A549 (cell line): ENCODE results near the gene TRABD. TPM values are rescaled to one million over a fixed set of nuclear protein-coding genes. Genes with fewer than 3 reads are reported as not detected.

Source experiments
- ATAC-seq, 2 experiments: fragments of 200-7000 bp in 1 of 2; fragments of >200 bp in 1 of 2; cut with Nextera tagmentation in 1 of 2; cut with Tn5 transposase in 1 of 2; 3 replicates each; pipeline versions ENCODE4 v1.8.0 to v1.9.1; 2018 to 2020; ENCODE audit warnings: mild to moderate bottlenecking in 1 of 2, moderate library complexity in 1 of 2
- CTCF ChIA-PET: fragments of 300-600 bp; sonication (Branson Sonifier 250); formaldehyde crosslinking; extraction: SDS; loops from one replicate; lab custom pipeline; 2021; ENCODE audit warnings: antibody characterized with exemption, inconsistent platforms; lab: Yijun Ruan, JAX
- POLR2A ChIA-PET: fragments of 350-600 bp; formaldehyde crosslinking; extraction: SDS; loops from one replicate; lab custom pipeline; 2021; ENCODE audit warnings: antibody characterized with exemption, inconsistent platforms; lab: Yijun Ruan, JAX
- DNase-seq, 2 experiments: peaks; one replicate each; pipeline versions ENCODE4 v3.0.0 to v3.0.0-alpha.2; 2011 to 2016; ENCODE audit warnings: low read depth in 1 of 2, low spot score in 1 of 2
- FAIRE-seq: peaks from 2 replicates; lab custom pipeline; 2011; peaks lifted over from hg19 to GRCh38; lab: Jason Lieb, UNC
- H3K27ac ChIP-seq, 2 experiments: fragments of >200 bp; sonication (Bioruptor Twin); formaldehyde crosslinking; 3 replicates each; pipeline ENCODE4 v1.5.1; 2016 to 2017
- H3K4me1 ChIP-seq: fragments of >200 bp; sonication (Bioruptor Twin); formaldehyde crosslinking; 3 replicates; pipeline ENCODE4 v1.6.1; 2016
- H3K4me2 ChIP-seq: fragments of >200 bp; sonication (Bioruptor Twin); formaldehyde crosslinking; 3 replicates; pipeline ENCODE4 v1.6.1; 2016
- H3K4me3 ChIP-seq: fragments of >200 bp; sonication (Bioruptor Twin); formaldehyde crosslinking; 3 replicates; pipeline ENCODE4 v1.5.1; 2016
- H3K9me3 ChIP-seq: fragments of >200 bp; sonication (Bioruptor Twin); formaldehyde crosslinking; 3 replicates; pipeline ENCODE4 v1.6.1; 2016
- ATOH8 ChIP-seq: fragments of 250-450 bp; sonication (Bioruptor Pico); IDR thresholded peaks from 2 replicates; pipeline ENCODE4 v1.5.0; 2020; ENCODE audit warnings: low read depth, mild to moderate bottlenecking, moderate library complexity
- BCL3 ChIP-seq: fragments of >200 bp; sonication (Bioruptor Twin); formaldehyde crosslinking; IDR thresholded peaks from 3 replicates; pipeline ENCODE4 v1.6.1; 2016
- CBX8 ChIP-seq: fragments of 200-600 bp; sonication (generic); IDR thresholded peaks from 2 replicates; pipeline ENCODE4 v1.6.1; 2016
- CEBPB ChIP-seq, 2 experiments: fragments of >200 bp in 1 of 2; sonication (Bioruptor Twin) in 1 of 2; formaldehyde crosslinking in 1 of 2; IDR thresholded peaks; 2 replicates each; pipeline ENCODE4 v1.6.1; 2012 to 2016
- CTCF ChIP-seq: fragments of >200 bp; sonication (Bioruptor Twin); formaldehyde crosslinking; IDR thresholded peaks from 3 replicates; pipeline ENCODE4 v1.5.1; 2016
- ELK1 ChIP-seq: fragments of 150-350 bp; IDR thresholded peaks from 2 replicates; pipeline ENCODE4 v1.6.1; 2014; ENCODE audit warnings: low read depth, mild to moderate bottlenecking, low read length
- FOSB ChIP-seq: fragments of 250-450 bp; sonication (Bioruptor Pico); IDR thresholded peaks from 2 replicates; pipeline ENCODE4 v1.5.0; 2020; ENCODE audit warnings: mild to moderate bottlenecking, moderate library complexity
- FOSL2 ChIP-seq, 2 experiments: fragments of 450-650 bp in 1 of 2; fragments of >200 bp in 1 of 2; sonication (Bioruptor Twin) in 1 of 2; formaldehyde crosslinking; IDR thresholded peaks; 2 replicates each; pipeline versions ENCODE4 v1.5.0 to v1.6.1; 2016 to 2020; ENCODE audit warnings: mild to moderate bottlenecking in 1 of 2, moderate library complexity in 1 of 2
- HDAC2 ChIP-seq: fragments of 200-600 bp; sonication (generic); IDR thresholded peaks from 2 replicates; pipeline ENCODE4 v1.6.1; 2016
- HMGXB4 ChIP-seq: fragments of 250-450 bp; sonication (Bioruptor Pico); IDR thresholded peaks from 2 replicates; pipeline ENCODE4 v1.5.0; 2021; ENCODE audit warnings: mild to moderate bottlenecking, moderate library complexity, borderline replicate concordance
- MAFK ChIP-seq: fragments of 450-650 bp; IDR thresholded peaks from 2 replicates; pipeline ENCODE4 v1.6.1; 2014; ENCODE audit not compliant: partially characterized antibody
- NPAS2 ChIP-seq: fragments of 250-450 bp; sonication (Bioruptor Pico); IDR thresholded peaks from 2 replicates; pipeline ENCODE4 v1.8.0; 2022; ENCODE audit warnings: mild to moderate bottlenecking, moderate library complexity, borderline replicate concordance
- PBX3 ChIP-seq: IDR thresholded peaks from 2 replicates; pipeline ENCODE4 v1.6.1; 2012
- RARB ChIP-seq: fragments of 250-450 bp; sonication (Bioruptor Pico); IDR thresholded peaks from 2 replicates; pipeline ENCODE4 v1.8.0; 2021; ENCODE audit warnings: mild to moderate bottlenecking, moderate library complexity
- RCOR1 ChIP-seq: fragments of 150-350 bp; IDR thresholded peaks from 2 replicates; pipeline ENCODE4 v1.6.1; 2014; ENCODE audit warnings: antibody characterized with exemption, low read length, low read depth
- ZFP36 ChIP-seq: fragments of 450-650 bp; IDR thresholded peaks from 2 replicates; pipeline ENCODE4 v1.6.1; 2014; ENCODE audit warnings: borderline replicate concordance; ENCODE audit not compliant: partially characterized antibody
- ZSCAN20 ChIP-seq: fragments of 250-450 bp; sonication (Bioruptor Pico); IDR thresholded peaks from 2 replicates; pipeline ENCODE4 v1.8.0; 2022; ENCODE audit warnings: mild to moderate bottlenecking, moderate library complexity
- WGBS: methylation state at CpG from one replicate; pipeline ENCODE4 v1.1.6; 2017; ENCODE audit errors: missing lambda C conversion rate; 5-methylcytosine and 5-hydroxymethylcytosine counted together
- polyA plus RNA-seq, 4 experiments: library from polyadenylated mRNA; depleted of rRNA in 3 of 4; stranded (reverse); fragments of >200 nt; fragmentation: RNase III in 1 of 4; extraction: RNeasy Plus Mini Kit Qiagen cat#74134 plus additional on column Dnase treatment in 1 of 4; gene quantifications; 2 replicates in 3 of 4; 3 replicates in 1 of 4; pipeline ENCODE4 v1.2.3, GENCODE V29; 2011 to 2017

Gene TRABD
- polyA plus RNA-seq, 2 of the 4 experiments (the other 2 are of a cell fraction) = 14.8 to 30.4 TPM

GRCh38 chr22:50177537-50178470, 7.9 kb upstream of the TRABD start:
- DNase-seq (no peak), FAIRE-seq (no peak), ATAC-seq (no peak)
- Histone ChIP-seq H3K4me1 (no peaks in the 10 kb centered on the region), H3K27ac (no peak overlapping the region), H3K4me2 (no peak overlapping the region), H3K9me3 (no peaks in the 10 kb centered on the region), H3K4me3 (no peak overlapping the region)
- 98% methylated on average over 29 of the region's 98 CpGs for WGBS
- ChIA-PET CTCF (no interaction called here), POLR2A (no interaction called here)
- TF ChIP-seq NPAS2 (CRISPR knock-in tag) (no peak), FOSB (CRISPR knock-in tag) (no peak), ZFP36 (no peak), CBX8 (no peak), RCOR1 (no peak), PBX3 (no peak), ELK1 (no peak), HMGXB4 (CRISPR knock-in tag) (no peak), MAFK (no peak), ATOH8 (no peak), ZSCAN20 (no peak), CTCF (no peak), CEBPB (IDR thresholded peaks at IDR 0.05) (no peak), HDAC2 (no peak), BCL3 (no peak), RARB (CRISPR knock-in tag) (no peak), FOSL2 (IDR thresholded peaks at IDR 0.05) (no peak), FOSL2 (CRISPR knock-in tag; IDR thresholded peaks at IDR 0.05) (no peak)
